Neuronal stem cell (in vitro differentiated cells): ENCODE data around the gene HTR6.

ENCODE experiments used
- DNase-seq: peaks from one replicate; pipeline ENCODE4 v3.0.0-alpha.2; 2013; ENCODE audit warnings: low spot score
- H2AFZ ChIP-seq: one replicate; pipeline ENCODE4 v1.6.1; 2013; ENCODE audit warnings: mild to moderate bottlenecking, low read length, inconsistent platforms
- H2AK5ac ChIP-seq: 2 replicates; pipeline ENCODE4 v1.6.1; 2013; ENCODE audit warnings: low read depth, mild to moderate bottlenecking, inconsistent platforms, low read length, moderate library complexity, mixed read lengths
- H2BK120ac ChIP-seq: 2 replicates; pipeline ENCODE4 v1.6.1; 2013; ENCODE audit warnings: low read depth, mild to moderate bottlenecking, inconsistent platforms, low read length, moderate library complexity, mixed read lengths
- H2BK12ac ChIP-seq: one replicate; pipeline ENCODE4 v1.6.1; 2013; ENCODE audit warnings: low read length, inconsistent platforms
- H2BK15ac ChIP-seq: 2 replicates; pipeline ENCODE4 v1.6.1; 2013; ENCODE audit warnings: mild to moderate bottlenecking, low read length, inconsistent platforms, mixed read lengths
- H2BK5ac ChIP-seq: one replicate; pipeline ENCODE4 v1.6.1; 2013; ENCODE audit warnings: inconsistent platforms, mild to moderate bottlenecking, low read length, moderate library complexity
- H3K14ac ChIP-seq: one replicate; pipeline ENCODE4 v1.6.1; 2013; ENCODE audit warnings: low read length, inconsistent platforms
- H3K18ac ChIP-seq: 2 replicates; pipeline ENCODE4 v1.6.1; 2013; ENCODE audit warnings: low read length, inconsistent platforms
- H3K23ac ChIP-seq: 2 replicates; pipeline ENCODE4 v1.6.1; 2013; ENCODE audit warnings: low read depth, mild to moderate bottlenecking, mixed read lengths, low read length, inconsistent platforms; ENCODE audit not compliant: poor library complexity
- H3K27ac ChIP-seq: replicated peaks from 3 replicates; pipeline ENCODE4 v1.5.1; 2013; ENCODE audit warnings: low read length, inconsistent platforms
- H3K27me3 ChIP-seq, 3 experiments: 2 replicates each; pipeline ENCODE4 v1.6.1; 2013; ENCODE audit warnings: low read length in 3 of 3, mild to moderate bottlenecking in 2 of 3, inconsistent platforms in 1 of 3, low read depth in 1 of 3, mixed read lengths in 1 of 3, moderate library complexity in 1 of 3; ENCODE audit not compliant: control insufficient read depth in 3 of 3, insufficient read depth in 3 of 3
- H3K36me3 ChIP-seq, 2 donors: replicated peaks in 1 of 2; 2 replicates each; pipeline ENCODE4 v1.6.1; 2013; ENCODE audit warnings: low read length in 2 of 2; ENCODE audit not compliant: control insufficient read depth in 2 of 2, insufficient read depth in 2 of 2
- H3K4ac ChIP-seq: 2 replicates; pipeline ENCODE4 v1.6.1; 2013; ENCODE audit warnings: inconsistent platforms, mild to moderate bottlenecking, low read length, moderate library complexity
- H3K4me1 ChIP-seq, 2 donors: 1 replicate in 1 of 2; 2 replicates in 1 of 2; pipeline ENCODE4 v1.6.1; 2013; ENCODE audit warnings: low read length in 2 of 2, low read depth in 1 of 2; ENCODE audit not compliant: control insufficient read depth in 2 of 2, insufficient read depth in 1 of 2
- H3K4me2 ChIP-seq: one replicate; pipeline ENCODE4 v1.6.1; 2013; ENCODE audit warnings: mild to moderate bottlenecking, low read length, inconsistent platforms; ENCODE audit not compliant: insufficient read depth, poor library complexity, severe bottlenecking
- H3K4me3 ChIP-seq, 2 donors: 2 replicates each; pipeline ENCODE4 v1.5.1; 2013; ENCODE audit warnings: low read length in 2 of 2, mild to moderate bottlenecking in 2 of 2, inconsistent platforms in 1 of 2, moderate library complexity in 1 of 2
- H3K79me1 ChIP-seq: one replicate; pipeline ENCODE4 v1.6.1; 2013; ENCODE audit warnings: low read depth, mild to moderate bottlenecking, inconsistent platforms, low read length, moderate library complexity
- H3K9ac ChIP-seq: one replicate; pipeline ENCODE4 v1.6.1; 2013; ENCODE audit warnings: mild to moderate bottlenecking, low read depth, low read length, inconsistent platforms; ENCODE audit not compliant: poor library complexity
- H3K9me3 ChIP-seq, 2 donors: replicated peaks in 1 of 2; 2 replicates each; pipeline versions ENCODE3 to v1.6.1; 2013; ENCODE audit warnings: low read length in 2 of 2, mild to moderate bottlenecking in 2 of 2, inconsistent platforms in 1 of 2, low read depth in 1 of 2, mixed read lengths in 1 of 2, moderate library complexity in 1 of 2; ENCODE audit not compliant: control insufficient read depth in 2 of 2, insufficient read depth in 1 of 2
- H4K8ac ChIP-seq: one replicate; pipeline ENCODE4 v1.6.1; 2013; ENCODE audit warnings: low read depth, mild to moderate bottlenecking, inconsistent platforms, low read length, moderate library complexity
- H4K91ac ChIP-seq: one replicate; pipeline ENCODE4 v1.6.1; 2013; ENCODE audit warnings: low read length, low read depth, mild to moderate bottlenecking, inconsistent platforms; ENCODE audit not compliant: poor library complexity
- WGBS, 2 donors: extraction: QIAGEN DNeasy Blood & Tissue Kit; methylation state at CpG; one replicate each; pipeline ENCODE4 v1.1.7; 2013; ENCODE audit warnings: missing lambda C conversion rate in 2 of 2, mixed read lengths in 1 of 2; ENCODE audit not compliant: insufficient read length in 2 of 2, insufficient replicate concordance in 1 of 2; ENCODE audit errors: extremely low coverage in 2 of 2; 5-methylcytosine and 5-hydroxymethylcytosine counted together

Gene HTR6

DNA sequence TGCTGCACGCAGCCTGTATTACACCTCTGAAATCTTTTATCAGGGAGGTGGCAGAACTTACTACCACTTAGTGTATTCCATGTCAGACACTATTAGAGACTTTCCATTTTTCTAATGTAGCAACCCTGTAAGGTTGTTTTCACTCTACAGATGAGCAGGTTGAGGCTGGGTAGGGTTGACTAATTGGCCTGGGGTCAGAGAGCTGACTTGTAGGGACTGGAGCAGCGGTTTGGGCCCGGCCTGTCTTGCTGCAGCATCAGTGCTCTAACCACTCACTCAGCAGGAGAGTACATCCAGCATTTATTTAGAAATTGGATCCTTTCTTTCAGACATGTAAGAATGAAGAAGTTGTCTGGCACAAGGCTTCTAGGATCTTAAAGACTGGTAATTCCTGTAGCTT is 46.2 kb upstream of the HTR6 start:
- H2BK5ac ChIP-seq: no peak overlapping the region
- H4K91ac ChIP-seq: no peak overlapping the region
- no peak overlapping the region for H2BK12ac ChIP-seq
- no peak overlapping the region for H3K4ac ChIP-seq
- no peak overlapping the region for H2BK15ac ChIP-seq
- no peak overlapping the region for H3K4me2 ChIP-seq
- no peaks in the 10 kb centered on the region for H3K27me3 ChIP-seq
- no CpG with 5 or more reads among the region's 3 CpGs for WGBS, 2 donors
- H3K36me3 ChIP-seq: peaks cover 0 to 24% of the 10 kb centered on the region in 2 donors
- no peak overlapping the region for H3K14ac ChIP-seq
- H3K9ac ChIP-seq: no peak overlapping the region
- H3K4me3 ChIP-seq: no peak overlapping the region
- H3K9me3 ChIP-seq: peaks cover 0 to 2% of the 10 kb centered on the region in 2 donors
- no peak overlapping the region for H2AK5ac ChIP-seq
- no peak overlapping the region for H3K23ac ChIP-seq
- H4K8ac ChIP-seq: no peak overlapping the region
- peaks cover 0 to 4% of the 10 kb centered on the region in 2 donors for H3K4me1 ChIP-seq
- no peak overlapping the region for H2BK120ac ChIP-seq
- no peak for DNase-seq
- H3K79me1 ChIP-seq: peaks cover under 1% of the 10 kb centered on the region
- H2AFZ ChIP-seq: no peak overlapping the region
- H3K27ac ChIP-seq: no peak overlapping the region
- no peak overlapping the region for H3K18ac ChIP-seq

DNA sequence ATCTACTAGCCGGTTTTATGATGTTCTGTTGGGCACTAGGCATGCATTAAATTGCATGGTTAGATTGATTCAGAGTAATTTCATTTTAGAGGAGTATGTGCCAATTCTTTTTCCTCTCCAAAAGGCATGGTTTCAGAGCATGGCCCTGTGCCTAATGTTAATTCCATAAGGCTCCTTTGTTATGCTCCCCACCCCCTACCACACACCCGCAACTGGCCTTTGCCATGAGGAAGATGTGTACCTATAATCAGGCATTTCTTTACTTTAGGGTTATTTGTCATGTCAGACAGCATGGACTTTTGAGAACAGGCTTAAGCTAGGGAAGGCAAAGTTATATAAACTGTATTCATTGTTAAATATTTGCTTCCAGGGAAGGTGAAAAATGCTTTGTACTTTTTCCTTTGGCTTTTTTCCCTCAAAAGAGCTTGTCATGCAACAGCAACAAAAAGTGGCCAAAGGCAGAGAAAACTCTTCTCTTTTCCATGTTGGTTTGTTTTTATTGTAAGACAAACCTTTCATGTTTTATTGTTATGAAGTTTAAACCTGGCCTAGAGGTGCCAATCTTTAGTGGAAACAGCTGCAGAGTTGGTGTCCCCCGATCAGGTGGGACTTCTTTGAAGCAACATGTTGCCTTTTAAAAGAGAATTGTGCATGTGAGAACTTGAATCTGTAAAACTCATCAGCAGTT is 44.8 kb upstream of the HTR6 start:
- Histone ChIP-seq H3K9me3 (peaks cover 0 to 2% of the 10 kb centered on the region in 2 donors), H3K27me3 (no peaks in the 10 kb centered on the region), H3K79me1 (no peaks in the 10 kb centered on the region), H3K9ac (no peak overlapping the region), H2AK5ac (no peak overlapping the region), H2BK5ac (no peak overlapping the region), H4K91ac (no peak overlapping the region), H2BK120ac (no peak overlapping the region), H2AFZ (no peak overlapping the region), H3K27ac (no peak overlapping the region), H2BK15ac (no peak overlapping the region), H3K18ac (no peak overlapping the region), H3K4me2 (no peak overlapping the region), H3K4me1 (peaks cover 0 to 3% of the 10 kb centered on the region in 2 donors), H3K36me3 (peaks cover 2 to 33% of the 10 kb centered on the region in 2 donors), H3K23ac (no peak overlapping the region), H3K4me3 (no peak overlapping the region), H4K8ac (no peak overlapping the region), H3K4ac (no peak overlapping the region), H2BK12ac (no peak overlapping the region), H3K14ac (no peak overlapping the region)
- no peak for DNase-seq
- WGBS, 2 donors: no CpG with 5 or more reads among the region's 3 CpGs

DNA sequence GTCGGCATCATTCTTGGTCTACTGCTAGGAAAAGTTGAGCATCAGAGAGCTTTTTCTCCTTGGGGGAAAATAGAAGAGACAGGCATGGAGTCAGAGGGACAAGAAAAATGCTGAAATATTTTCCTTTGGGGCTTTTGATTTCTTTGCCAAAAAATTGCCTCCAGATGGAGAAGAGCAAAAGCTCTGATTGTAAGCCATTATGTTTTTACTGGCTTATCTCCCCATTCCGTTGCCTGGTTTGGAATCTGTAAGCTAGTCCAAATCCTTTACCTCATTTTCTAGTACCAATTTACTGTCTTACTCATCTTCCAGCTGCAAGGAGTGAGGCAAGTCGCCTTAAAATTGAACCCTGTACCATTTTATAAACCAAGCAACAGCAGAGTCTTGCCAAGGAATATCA is 43.9 kb upstream of the HTR6 start:
- WGBS, 2 donors: no CpG with 5 or more reads among the region's 3 CpGs
- Histone ChIP-seq H3K4me3 (no peak overlapping the region), H2BK15ac (no peak overlapping the region), H3K4ac (no peak overlapping the region), H3K4me1 (no peaks in the 10 kb centered on the region), H3K36me3 (peaks cover 4 to 36% of the 10 kb centered on the region in 2 donors), H3K18ac (no peak overlapping the region), H2BK12ac (no peak overlapping the region), H2BK120ac (no peak overlapping the region), H3K14ac (no peak overlapping the region), H3K4me2 (no peak overlapping the region), H2BK5ac (no peak overlapping the region), H2AK5ac (no peak overlapping the region), H3K27me3 (no peaks in the 10 kb centered on the region), H3K27ac (no peak overlapping the region), H3K23ac (no peak overlapping the region), H3K9me3 (peaks cover 0 to 2% of the 10 kb centered on the region in 2 donors), H2AFZ (no peak overlapping the region), H3K9ac (no peak overlapping the region), H3K79me1 (no peaks in the 10 kb centered on the region), H4K8ac (no peak overlapping the region), H4K91ac (no peak overlapping the region)
- DNase-seq: no peak

DNA sequence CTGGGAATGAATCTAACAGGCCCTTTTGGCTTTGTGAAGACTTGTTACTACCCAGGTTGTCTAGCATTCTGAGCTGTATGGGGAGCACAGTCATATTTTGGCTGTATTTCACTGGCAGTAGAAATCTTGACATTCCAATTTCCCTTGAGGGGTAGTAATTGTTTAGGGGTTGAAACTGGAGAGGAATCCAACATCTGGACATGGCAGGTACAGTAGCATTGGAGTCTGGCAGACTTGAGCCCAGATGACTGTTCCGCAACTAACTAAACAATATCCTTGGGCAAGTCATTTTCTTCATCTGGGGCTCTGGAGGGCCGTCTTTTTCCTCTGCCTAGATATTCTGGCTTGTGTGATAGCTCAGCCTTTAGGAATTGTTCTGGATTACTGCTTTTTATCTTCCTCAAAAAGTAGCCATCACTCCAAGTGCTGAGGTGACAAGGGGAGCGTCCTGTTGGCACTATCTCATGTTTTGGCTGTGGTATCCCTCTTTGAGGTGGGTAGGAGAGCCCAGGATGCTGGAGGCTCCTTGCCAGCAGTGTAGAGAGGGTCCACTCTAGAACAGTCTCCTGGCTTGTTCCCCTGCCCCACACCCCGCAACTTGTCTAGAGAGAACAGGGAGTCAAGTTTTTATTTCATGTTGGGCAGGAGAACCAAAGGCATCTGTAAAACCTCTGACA is 43.3 kb upstream of the HTR6 start:
- H2BK120ac ChIP-seq: no peak overlapping the region
- H3K4me2 ChIP-seq: no peak overlapping the region
- no peak overlapping the region for H3K14ac ChIP-seq
- H3K36me3 ChIP-seq: peaks cover 4 to 40% of the 10 kb centered on the region in 2 donors
- no peak overlapping the region for H2BK15ac ChIP-seq
- H3K9me3 ChIP-seq: peaks cover 0 to 2% of the 10 kb centered on the region in 2 donors
- H3K27me3 ChIP-seq: no peaks in the 10 kb centered on the region
- H2AK5ac ChIP-seq: no peak overlapping the region
- H3K23ac ChIP-seq: no peak overlapping the region
- no peaks in the 10 kb centered on the region for H3K79me1 ChIP-seq
- no peak overlapping the region for H3K9ac ChIP-seq
- no peak overlapping the region for H3K4ac ChIP-seq
- H3K4me1 ChIP-seq: no peaks in the 10 kb centered on the region
- no peak overlapping the region for H2AFZ ChIP-seq
- no CpG with 5 or more reads among the region's 4 CpGs for WGBS, 2 donors
- H2BK5ac ChIP-seq: no peak overlapping the region
- no peak overlapping the region for H3K27ac ChIP-seq
- no peak for DNase-seq
- peak overlapping the region in 1 of 2 donors; percentile 14 for H3K4me3 ChIP-seq
- H4K8ac ChIP-seq: no peak overlapping the region
- H2BK12ac ChIP-seq: no peak overlapping the region
- H3K18ac ChIP-seq: no peak overlapping the region
- H4K91ac ChIP-seq: no peak overlapping the region
